Suppressor macrophage treated with lipopolysaccharide for 4 hours (primary cell): ENCODE data around the gene CAMTA1.

ENCODE experiments used
- DNase-seq: peaks from one replicate; pipeline ENCODE4 v3.0.0-alpha.2; 2020

CAMTA1 gene

GRCh38 chr1:7094509-7094908 is 309.3 kb downstream of the CAMTA1 start:
- no peak for DNase-seq

GRCh38 chr1:7095343-7095964 is 310.2 kb downstream of the CAMTA1 start:
- DNase-seq = no peak

GRCh38 chr1:7097938-7098592 is 312.8 kb downstream of the CAMTA1 start:
- no peak for DNase-seq

- no peak for DNase-seq
Observed at GRCh38 chr1:7098641-7099040, 313.4 kb downstream of the CAMTA1 start.

- no peak for DNase-seq
Observed at GRCh38 chr1:7100479-7100878, 315.2 kb downstream of the CAMTA1 start.

GRCh38 chr1:7101187-7101586 is 315.9 kb downstream of the CAMTA1 start:
- DNase-seq = no peak

- no peak for DNase-seq
Observed at GRCh38 chr1:7103361-7103782, 318.1 kb downstream of the CAMTA1 start.

- DNase-seq = no peak
Observed at GRCh38 chr1:7103874-7104273, 318.6 kb downstream of the CAMTA1 start.

- no peak for DNase-seq
Observed at GRCh38 chr1:7104339-7104738, 319.1 kb downstream of the CAMTA1 start.

GRCh38 chr1:7105269-7105668 is 320.0 kb downstream of the CAMTA1 start:
- DNase-seq = no peak

GRCh38 chr1:7106442-7107108 is 321.3 kb downstream of the CAMTA1 start:
- DNase-seq = no peak

- DNase-seq = no peak
Observed at GRCh38 chr1:7107109-7107830, 322.0 kb downstream of the CAMTA1 start.

- DNase-seq = peak; percentile 1
Observed at GRCh38 chr1:7108251-7108650, 323.0 kb downstream of the CAMTA1 start.

- no peak for DNase-seq
Observed at GRCh38 chr1:7109901-7110300, 324.6 kb downstream of the CAMTA1 start.

GRCh38 chr1:7110321-7110720 is 325.1 kb downstream of the CAMTA1 start:
- DNase-seq = no peak

GRCh38 chr1:7111853-7112252 is 326.6 kb downstream of the CAMTA1 start:
- no peak for DNase-seq

GRCh38 chr1:7113136-7113535 is 327.9 kb downstream of the CAMTA1 start:
- no peak for DNase-seq

GRCh38 chr1:7113822-7114221 is 328.6 kb downstream of the CAMTA1 start:
- peak; percentile 14 for DNase-seq

- no peak for DNase-seq
Observed at GRCh38 chr1:7116001-7116400, 330.7 kb downstream of the CAMTA1 start.

- peak; percentile 2 for DNase-seq
Observed at GRCh38 chr1:7117399-7118281, 332.4 kb downstream of the CAMTA1 start.

GRCh38 chr1:7119156-7119555 is 333.9 kb downstream of the CAMTA1 start:
- DNase-seq = no peak

GRCh38 chr1:7120863-7121621 is 335.8 kb downstream of the CAMTA1 start:
- peak; percentile 2 for DNase-seq
